ENCODE results near the gene CLDN8. TPM values are rescaled to one million over a fixed set of nuclear protein-coding genes. Genes with fewer than 3 reads are reported as not detected.

CLDN8 gene
- total and polyA plus RNA-seq, 7 donors, result 0.71 to 21.0 (median 5.0) TPM; not detected in 3

GRCh38 chr21:30193201-30193600, 22.7 kb downstream of the CLDN8 start:
- no peaks in the 10 kb centered on the region for H3K27me3 ChIP-seq
- intact Hi-C loops (cut with DNase I), result no loop called here
- no peaks in the 10 kb centered on the region for H3K9me3 ChIP-seq
- H3K4me3 ChIP-seq, result no peak overlapping the region
- no peaks in the 10 kb centered on the region for H3K36me3 ChIP-seq
- DNase-seq, result no peak
- no peak overlapping the region for H3K27ac ChIP-seq
- TF ChIP-seq POLR2AphosphoS5 (IDR thresholded peaks at IDR 0.05), result no peak
- TF ChIP-seq POLR2A (IDR thresholded peaks at IDR 0.05), result no peak
- TF ChIP-seq EP300 (IDR thresholded peaks at IDR 0.05), result no peak
- TF ChIP-seq CTCF (IDR thresholded peaks at IDR 0.05), result no peak
- WGBS, 2 donors, result 93% methylated on average over 2 of the region's 2 CpGs
- no peaks in the 10 kb centered on the region for H3K4me1 ChIP-seq

DNA sequence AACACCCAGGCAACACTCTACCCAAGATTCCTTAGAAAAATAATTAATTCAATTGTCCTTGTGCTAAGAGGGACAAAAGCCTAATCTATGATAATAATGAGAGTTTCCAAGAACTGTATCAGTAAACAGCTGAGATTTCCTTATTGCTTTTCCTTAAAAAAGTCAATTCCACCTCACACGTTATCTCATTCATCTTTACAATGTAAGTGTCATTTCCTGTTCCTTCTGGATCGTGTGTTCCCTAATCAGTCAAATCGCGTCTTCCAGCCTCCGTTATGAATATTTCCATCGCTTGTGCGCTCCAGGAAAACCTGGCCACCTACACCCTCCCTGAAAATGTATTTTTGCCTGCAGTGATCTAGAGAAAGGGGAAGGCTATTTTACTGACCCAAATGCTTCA, 25.3 kb downstream of the CLDN8 start:
- WGBS, 2 donors, result 17 to 60% methylated on average over 7 of the region's 7 CpGs
- intact Hi-C loops (cut with DNase I), result no loop called here
- Histone ChIP-seq H3K4me3 (no peak overlapping the region), H3K36me3 (no peaks in the 10 kb centered on the region), H3K4me1 (no peaks in the 10 kb centered on the region), H3K9me3 (no peaks in the 10 kb centered on the region), H3K27me3 (no peaks in the 10 kb centered on the region), H3K27ac (no peak overlapping the region)
- no peak for TF ChIP-seq POLR2AphosphoS5 (IDR thresholded peaks at IDR 0.05)
- TF ChIP-seq EP300 (IDR thresholded peaks at IDR 0.05), result no peak
- no peak for TF ChIP-seq CTCF (IDR thresholded peaks at IDR 0.05)
- TF ChIP-seq POLR2A (IDR thresholded peaks at IDR 0.05), result no peak
- no peak for DNase-seq

DNA sequence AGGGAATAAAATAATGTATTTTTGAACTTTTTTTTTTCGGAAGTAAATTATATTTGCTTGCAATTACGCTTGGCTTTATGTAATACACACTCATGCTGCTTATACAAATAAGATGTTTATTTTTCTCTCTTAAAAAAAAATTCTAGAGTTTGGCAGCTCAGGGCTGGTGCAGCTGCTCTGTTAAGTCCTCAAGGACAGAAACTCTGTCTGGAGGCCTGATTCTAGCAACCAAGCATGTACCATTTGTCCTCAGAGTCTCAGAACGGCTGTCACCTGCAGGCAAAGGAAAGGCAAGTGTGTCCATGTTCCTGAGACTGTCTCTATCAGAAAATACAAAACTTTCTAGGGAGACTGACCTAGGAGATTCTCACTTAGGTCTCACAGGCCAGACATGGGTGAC, 26.1 kb downstream of the CLDN8 start:
- no peak for TF ChIP-seq POLR2A (IDR thresholded peaks at IDR 0.05)
- TF ChIP-seq EP300 (IDR thresholded peaks at IDR 0.05), result no peak
- no peak for TF ChIP-seq CTCF (IDR thresholded peaks at IDR 0.05)
- no peak for TF ChIP-seq POLR2AphosphoS5 (IDR thresholded peaks at IDR 0.05)
- DNase-seq, result no peak
- Histone ChIP-seq H3K4me3 (no peak overlapping the region), H3K4me1 (no peaks in the 10 kb centered on the region), H3K27me3 (no peaks in the 10 kb centered on the region), H3K27ac (no peak overlapping the region), H3K9me3 (no peaks in the 10 kb centered on the region), H3K36me3 (no peaks in the 10 kb centered on the region)
- intact Hi-C loops (cut with DNase I), result no loop called here
- 42 to 70% methylated on average over 3 of the region's 3 CpGs for WGBS, 2 donors

DNA sequence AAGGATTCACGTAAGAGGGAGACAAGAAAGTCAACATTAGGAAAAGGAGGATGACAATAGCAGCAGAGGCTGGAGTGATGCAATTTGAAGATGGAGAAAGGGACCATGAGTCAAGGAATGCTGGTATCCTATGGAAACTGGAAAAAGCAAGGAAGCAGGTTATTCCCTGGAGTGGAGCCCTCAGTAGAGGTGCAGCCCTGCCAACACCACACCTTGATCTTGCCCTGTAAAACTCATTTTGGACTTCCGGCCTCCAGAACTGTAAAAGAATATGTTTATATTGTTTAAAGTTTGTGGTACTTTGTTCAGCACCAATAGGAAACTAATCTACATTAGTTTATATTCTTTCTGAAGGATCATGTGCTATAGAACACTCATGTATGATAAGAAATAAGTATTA, 29.7 kb downstream of the CLDN8 start:
- no peaks in the 10 kb centered on the region for H3K9me3 ChIP-seq
- H3K36me3 ChIP-seq, result no peaks in the 10 kb centered on the region
- no peak overlapping the region for H3K27ac ChIP-seq
- H3K4me1 ChIP-seq, result no peaks in the 10 kb centered on the region
- no peak for TF ChIP-seq CTCF (IDR thresholded peaks at IDR 0.05)
- no peak for TF ChIP-seq EP300 (IDR thresholded peaks at IDR 0.05)
- TF ChIP-seq POLR2AphosphoS5 (IDR thresholded peaks at IDR 0.05), result no peak
- TF ChIP-seq POLR2A (IDR thresholded peaks at IDR 0.05), result no peak
- no peaks in the 10 kb centered on the region for H3K27me3 ChIP-seq
- no peak overlapping the region for H3K4me3 ChIP-seq
- no peak for DNase-seq
- 28 to 81% methylated on average over 2 of the region's 2 CpGs for WGBS, 2 donors
- intact Hi-C loops (cut with DNase I), result no loop called here

DNA sequence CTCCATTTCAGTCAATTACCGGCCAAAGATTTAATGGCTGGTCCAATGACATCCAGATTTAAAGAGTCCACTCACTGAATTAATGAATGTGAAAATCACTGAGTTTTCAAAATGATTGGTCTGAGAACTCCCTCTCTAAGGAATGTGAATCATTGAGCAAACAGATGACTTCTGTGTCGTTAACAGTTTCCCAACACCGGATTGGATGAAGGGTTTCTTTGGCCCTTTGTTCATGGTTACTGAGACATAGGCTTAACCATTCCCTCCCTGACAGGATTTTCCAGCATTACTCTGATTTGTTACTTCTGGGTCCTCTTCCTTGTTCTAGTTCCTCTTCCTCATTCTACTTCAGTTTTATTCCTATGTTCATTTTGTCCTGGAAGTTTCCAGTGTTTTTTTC, 47.8 kb downstream of the CLDN8 start:
- no peak overlapping the region for H3K27ac ChIP-seq
- intact Hi-C loops (cut with DNase I), result no loop called here
- TF ChIP-seq CTCF (IDR thresholded peaks at IDR 0.05) (no peak), POLR2A (IDR thresholded peaks at IDR 0.05) (no peak), EP300 (IDR thresholded peaks at IDR 0.05) (no peak), POLR2AphosphoS5 (IDR thresholded peaks at IDR 0.05) (no peak)
- H3K4me1 ChIP-seq, result no peaks in the 10 kb centered on the region
- DNase-seq, result no peak
- no peaks in the 10 kb centered on the region for H3K9me3 ChIP-seq
- no peaks in the 10 kb centered on the region for H3K27me3 ChIP-seq
- H3K36me3 ChIP-seq, result no peaks in the 10 kb centered on the region
- WGBS, 2 donors, result 61 to 70% methylated on average over 3 of the region's 3 CpGs
- H3K4me3 ChIP-seq, result no peak overlapping the region
